Esophagus squamous epithelium (tissue), 5 donors: ENCODE results near the gene HTR1D. TPM values are rescaled to one million over a fixed set of nuclear protein-coding genes. Genes with fewer than 3 reads are reported as not detected.
A peak's percentile ranks its signal among the peaks of the same experiment; 100 is the strongest.

Source experiments
- DNase-seq: peaks from one replicate; lab custom pipeline; 2025; lab: John Stamatoyannopoulos, UW
- H3K27ac ChIP-seq, 4 donors: fragments of 200-600 bp; sonication (generic); one replicate each; pipeline ENCODE4 v1.5.1; 2016 to 2019; ENCODE audit warnings: mild to moderate bottlenecking in 1 of 4
- H3K27me3 ChIP-seq, 4 donors: fragments of 200-600 bp; sonication (generic); 1 replicate in 3 of 4; 2 replicates in 1 of 4; pipeline versions ENCODE4 v1.5.1 to v1.6.0; 2017 to 2021; ENCODE audit warnings: antibody characterized with exemption in 1 of 4
- H3K36me3 ChIP-seq, 3 donors: fragments of 200-600 bp; sonication (generic); one replicate each; pipeline ENCODE4 v1.5.1; 2016 to 2019
- H3K4me1 ChIP-seq, 3 donors: fragments of 200-600 bp; sonication (generic); one replicate each; pipeline ENCODE4 v1.5.1; 2017 to 2019
- H3K4me3 ChIP-seq, 4 donors: fragments of 200-600 bp; sonication (generic); 1 replicate in 3 of 4; 2 replicates in 1 of 4; pipeline ENCODE4 v1.5.1; 2016 to 2019; ENCODE audit warnings: mild to moderate bottlenecking in 2 of 4, moderate library complexity in 1 of 4
- H3K9me3 ChIP-seq, 3 donors: fragments of 200-600 bp; sonication (generic); one replicate each; pipeline ENCODE4 v1.5.1; 2016 to 2019
- CTCF ChIP-seq, 6 experiments: fragments of 450-650 bp in 4 of 6; fragments of 200-600 bp in 2 of 6; sonication (generic) in 2 of 6; IDR thresholded peaks; one replicate each; pipeline ENCODE4 v1.5.1; 2016 to 2019; ENCODE audit warnings: antibody characterized with exemption in 6 of 6, mild to moderate bottlenecking in 4 of 6, moderate library complexity in 4 of 6
- POLR2A ChIP-seq, 4 donors: fragments of 450-650 bp; IDR thresholded peaks; one replicate each; pipeline ENCODE4 v1.6.1; 2017; ENCODE audit warnings: antibody characterized with exemption in 4 of 4, mild to moderate bottlenecking in 4 of 4, moderate library complexity in 3 of 4
- WGBS, 2 donors: methylation state at CpG; one replicate each; pipeline ENCODE4 v1.1.5; 2018; 5-methylcytosine and 5-hydroxymethylcytosine counted together
- intact Hi-C: fragments of 100-400 bp; cut with DNase I; formaldehyde crosslinking; loops from one replicate; pipeline ENCODE4 v1.15.0; 2022
- total RNA-seq, 4 donors: library from RNA; depleted of rRNA; stranded (reverse); fragments of >200 nt; gene quantifications; one replicate each; pipeline ENCODE4 v1.1.0, GENCODE V29; 2016
- donor health status: DM: yes; HTN: yes; CAD: no.

The HTR1D gene
- total RNA-seq, 4 donors from 2014 or later, result not detected

- Histone ChIP-seq H3K36me3 (no peaks in the 10 kb centered on the region), H3K4me3 (no peak overlapping the region), H3K9me3 (no peaks in the 10 kb centered on the region), H3K27ac (no peak overlapping the region), H3K27me3 (peaks cover 0 to 99% (median 10%) of the 10 kb centered on the region in 4 donors), H3K4me1 (peaks cover 6 to 16% (median 11%) of the 10 kb centered on the region in 3 donors)
- intact Hi-C loops, result no loop called here
- no peak for TF ChIP-seq CTCF (IDR thresholded peaks at IDR 0.05)
- no peak for TF ChIP-seq POLR2A (IDR thresholded peaks at IDR 0.05)
- WGBS, 2 donors, result 69 to 93% methylated on average over 2 of the region's 3 CpGs
- no peak for DNase-seq
These were observed 2.0 kb downstream of the HTR1D start for GRCh38 chr1:23215291-23215690.

GRCh38 chr1:23214640-23215039, 2.7 kb downstream of the HTR1D start:
- no peak for TF ChIP-seq CTCF (IDR thresholded peaks at IDR 0.05)
- no peak for TF ChIP-seq POLR2A (IDR thresholded peaks at IDR 0.05)
- Histone ChIP-seq H3K27ac (no peak overlapping the region), H3K4me3 (no peak overlapping the region), H3K36me3 (no peaks in the 10 kb centered on the region), H3K4me1 (peaks cover 6 to 16% (median 11%) of the 10 kb centered on the region in 3 donors), H3K27me3 (peaks cover 0 to 99% (median 10%) of the 10 kb centered on the region in 4 donors), H3K9me3 (no peaks in the 10 kb centered on the region)
- no peak for DNase-seq
- WGBS, 2 donors, result 86 to 92% methylated on average over 4 of the region's 4 CpGs
- intact Hi-C loops, result no loop called here

GRCh38 chr1:23211955-23212354, 5.3 kb downstream of the HTR1D start:
- 60 to 61% methylated on average over 4 of the region's 4 CpGs for WGBS, 2 donors
- Histone ChIP-seq H3K27ac (no peak overlapping the region), H3K27me3 (peaks cover 0 to 91% (median 8%) of the 10 kb centered on the region in 4 donors), H3K4me3 (no peak overlapping the region), H3K36me3 (no peaks in the 10 kb centered on the region), H3K9me3 (no peaks in the 10 kb centered on the region), H3K4me1 (peaks cover 4 to 8% (median 6%) of the 10 kb centered on the region in 3 donors)
- no peak for TF ChIP-seq CTCF (IDR thresholded peaks at IDR 0.05)
- no peak for TF ChIP-seq POLR2A (IDR thresholded peaks at IDR 0.05)
- intact Hi-C loops, result no loop called here
- no peak for DNase-seq

- no peak for TF ChIP-seq POLR2A (IDR thresholded peaks at IDR 0.05)
- no peak for TF ChIP-seq CTCF (IDR thresholded peaks at IDR 0.05)
- intact Hi-C loops, result no loop called here
- no peak for DNase-seq
These were observed 6.3 kb downstream of the HTR1D start for GRCh38 chr1:23210963-23211362.

GRCh38 chr1:23210351-23210785, 6.9 kb downstream of the HTR1D start:
- Histone ChIP-seq H3K27me3 (peaks cover 0 to 82% (median 0%) of the 10 kb centered on the region in 4 donors), H3K36me3 (no peaks in the 10 kb centered on the region), H3K27ac (no peak overlapping the region), H3K9me3 (no peaks in the 10 kb centered on the region), H3K4me1 (no peaks in the 10 kb centered on the region), H3K4me3 (no peak overlapping the region)
- no peak for DNase-seq
- intact Hi-C loops, result no loop called here
- WGBS, 2 donors, result 13 to 17% methylated on average over 2 to 6 of the region's 6 CpGs
- no peak for TF ChIP-seq POLR2A (IDR thresholded peaks at IDR 0.05)
- peak in 1 of 6 experiments; percentile 19 for TF ChIP-seq CTCF (IDR thresholded peaks at IDR 0.05)

More at GRCh38 chr1:23210963-23211362, 6.3 kb downstream of the HTR1D start:
- Histone ChIP-seq H3K36me3 (no peaks in the 10 kb centered on the region), H3K4me1 (no peaks in the 10 kb centered on the region), H3K4me3 (no peak overlapping the region), H3K27ac (no peak overlapping the region), H3K9me3 (no peaks in the 10 kb centered on the region), H3K27me3 (peaks cover 0 to 88% (median under 1%) of the 10 kb centered on the region in 4 donors)
- WGBS, 2 donors, result 36 to 39% methylated on average over 2 of the region's 2 CpGs
